ENCODE measurements around the gene ZFX.

DNA sequence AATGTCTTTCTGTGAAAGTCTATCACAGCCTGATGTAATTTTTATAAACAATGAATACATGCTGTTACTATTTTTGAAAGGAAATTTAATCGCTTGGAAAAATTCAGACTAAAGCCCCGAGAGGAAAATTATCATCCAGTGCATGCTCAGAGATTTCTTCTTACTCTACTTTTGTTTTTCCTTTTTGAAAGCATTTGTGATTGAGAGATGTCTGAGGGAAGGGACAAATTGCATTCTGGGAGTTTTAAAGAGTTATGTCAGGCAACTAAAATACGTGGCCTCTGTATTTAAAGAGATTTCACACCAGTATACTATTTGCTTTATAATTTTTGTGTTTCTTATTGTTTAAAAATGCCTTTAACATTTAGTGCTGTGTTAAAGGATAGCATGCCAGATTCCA is 1.4 kb upstream of the ZFX start:
- no peak for TF ChIP-seq SIN3A (IDR thresholded peaks at IDR 0.05; ENCODE audit: borderline replicate concordance, insufficient read depth, low read length)
- TF ChIP-seq POLR2AphosphoS5 (IDR thresholded peaks at IDR 0.05; ENCODE audit: low read depth, low read length), result no peak
- TF ChIP-seq TAF1 (IDR thresholded peaks at IDR 0.05; ENCODE audit: borderline replicate concordance, insufficient read depth, low read length), result no peak
- TF ChIP-seq, protein P1, sequence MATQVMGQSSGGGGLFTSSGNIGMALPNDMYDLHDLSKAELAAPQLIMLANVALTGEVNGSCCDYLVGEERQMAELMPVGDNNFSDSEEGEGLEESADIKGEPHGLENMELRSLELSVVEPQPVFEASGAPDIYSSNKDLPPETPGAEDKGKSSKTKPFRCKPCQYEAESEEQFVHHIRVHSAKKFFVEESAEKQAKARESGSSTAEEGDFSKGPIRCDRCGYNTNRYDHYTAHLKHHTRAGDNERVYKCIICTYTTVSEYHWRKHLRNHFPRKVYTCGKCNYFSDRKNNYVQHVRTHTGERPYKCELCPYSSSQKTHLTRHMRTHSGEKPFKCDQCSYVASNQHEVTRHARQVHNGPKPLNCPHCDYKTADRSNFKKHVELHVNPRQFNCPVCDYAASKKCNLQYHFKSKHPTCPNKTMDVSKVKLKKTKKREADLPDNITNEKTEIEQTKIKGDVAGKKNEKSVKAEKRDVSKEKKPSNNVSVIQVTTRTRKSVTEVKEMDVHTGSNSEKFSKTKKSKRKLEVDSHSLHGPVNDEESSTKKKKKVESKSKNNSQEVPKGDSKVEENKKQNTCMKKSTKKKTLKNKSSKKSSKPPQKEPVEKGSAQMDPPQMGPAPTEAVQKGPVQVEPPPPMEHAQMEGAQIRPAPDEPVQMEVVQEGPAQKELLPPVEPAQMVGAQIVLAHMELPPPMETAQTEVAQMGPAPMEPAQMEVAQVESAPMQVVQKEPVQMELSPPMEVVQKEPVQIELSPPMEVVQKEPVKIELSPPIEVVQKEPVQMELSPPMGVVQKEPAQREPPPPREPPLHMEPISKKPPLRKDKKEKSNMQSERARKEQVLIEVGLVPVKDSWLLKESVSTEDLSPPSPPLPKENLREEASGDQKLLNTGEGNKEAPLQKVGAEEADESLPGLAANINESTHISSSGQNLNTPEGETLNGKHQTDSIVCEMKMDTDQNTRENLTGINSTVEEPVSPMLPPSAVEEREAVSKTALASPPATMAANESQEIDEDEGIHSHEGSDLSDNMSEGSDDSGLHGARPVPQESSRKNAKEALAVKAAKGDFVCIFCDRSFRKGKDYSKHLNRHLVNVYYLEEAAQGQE (IDR thresholded peaks at IDR 0.05; ENCODE audit: insufficient read depth in 1 of 2, low read depth in 2 of 2, low read length in 2 of 2), result no peak
- TF ChIP-seq FOXP2 (optimal IDR thresholded peaks at IDR 0.05; ENCODE audit: borderline replicate concordance, extremely low read depth, extremely low read length, insufficient read depth), result no peak
